Measurements from ENCODE around the gene NINJ2. TPM values are rescaled to one million over a fixed set of nuclear protein-coding genes. Genes with fewer than 3 reads are reported as not detected.

NINJ2 gene
- polyA plus RNA-seq, 2 of the 4 experiments (the other 2 are of a cell fraction) = 0.76 to 1.2 TPM

GRCh38 chr12:681568-682256, 18.5 kb upstream of the NINJ2 start:
- POLR2A ChIA-PET = no interaction called here
- no peak overlapping the region for H3K4me2 ChIP-seq
- 87% methylated on average over 10 of the region's 10 CpGs for WGBS (ENCODE audit: missing lambda C conversion rate)
- DNase-seq (ENCODE audit: low read depth in 1 of 2, low spot score in 1 of 2) = no peak
- no peak for ATAC-seq
- CTCF ChIA-PET = interaction anchor here (1.2 kb wide), 1 partner anchor 105 kb away, joined by 3 read pairs; no protein-coding TSS in a partner anchor
- peak; percentile 46 for FAIRE-seq
- H3K9me3 ChIP-seq = no peaks in the 10 kb centered on the region
- TF ChIP-seq HDAC2 (IDR thresholded peaks at IDR 0.05) = no peak
- no peak for TF ChIP-seq EP300 (IDR thresholded peaks at IDR 0.05)
- TF ChIP-seq, protein P1, sequence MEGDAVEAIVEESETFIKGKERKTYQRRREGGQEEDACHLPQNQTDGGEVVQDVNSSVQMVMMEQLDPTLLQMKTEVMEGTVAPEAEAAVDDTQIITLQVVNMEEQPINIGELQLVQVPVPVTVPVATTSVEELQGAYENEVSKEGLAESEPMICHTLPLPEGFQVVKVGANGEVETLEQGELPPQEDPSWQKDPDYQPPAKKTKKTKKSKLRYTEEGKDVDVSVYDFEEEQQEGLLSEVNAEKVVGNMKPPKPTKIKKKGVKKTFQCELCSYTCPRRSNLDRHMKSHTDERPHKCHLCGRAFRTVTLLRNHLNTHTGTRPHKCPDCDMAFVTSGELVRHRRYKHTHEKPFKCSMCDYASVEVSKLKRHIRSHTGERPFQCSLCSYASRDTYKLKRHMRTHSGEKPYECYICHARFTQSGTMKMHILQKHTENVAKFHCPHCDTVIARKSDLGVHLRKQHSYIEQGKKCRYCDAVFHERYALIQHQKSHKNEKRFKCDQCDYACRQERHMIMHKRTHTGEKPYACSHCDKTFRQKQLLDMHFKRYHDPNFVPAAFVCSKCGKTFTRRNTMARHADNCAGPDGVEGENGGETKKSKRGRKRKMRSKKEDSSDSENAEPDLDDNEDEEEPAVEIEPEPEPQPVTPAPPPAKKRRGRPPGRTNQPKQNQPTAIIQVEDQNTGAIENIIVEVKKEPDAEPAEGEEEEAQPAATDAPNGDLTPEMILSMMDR (IDR thresholded peaks at IDR 0.05) = no peak
- TF ChIP-seq TP53 (CRISPR knock-in tag; IDR thresholded peaks at IDR 0.05) = no peak
- TF ChIP-seq, protein P2, sequence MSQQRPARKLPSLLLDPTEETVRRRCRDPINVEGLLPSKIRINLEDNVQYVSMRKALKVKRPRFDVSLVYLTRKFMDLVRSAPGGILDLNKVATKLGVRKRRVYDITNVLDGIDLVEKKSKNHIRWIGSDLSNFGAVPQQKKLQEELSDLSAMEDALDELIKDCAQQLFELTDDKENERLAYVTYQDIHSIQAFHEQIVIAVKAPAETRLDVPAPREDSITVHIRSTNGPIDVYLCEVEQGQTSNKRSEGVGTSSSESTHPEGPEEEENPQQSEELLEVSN (IDR thresholded peaks at IDR 0.05; ENCODE audit: borderline replicate concordance, low read depth) = no peak
- no peak for TF ChIP-seq HEYL (CRISPR knock-in tag; IDR thresholded peaks at IDR 0.05)
- no peak for TF ChIP-seq ZC3H11A (IDR thresholded peaks at IDR 0.05)
- no peak for TF ChIP-seq ZNF302 (CRISPR knock-in tag; IDR thresholded peaks at IDR 0.05)
- H3K4me1 ChIP-seq = 0 out of 3 replicates have a peak, but pooled peaks cover 3% of the 10 kb centered on the region
- no peak overlapping the region for H3K27ac ChIP-seq
- no peak overlapping the region for H3K4me3 ChIP-seq

- Histone ChIP-seq H3K9me3 (no peaks in the 10 kb centered on the region), H3K4me2 (no peak overlapping the region), H3K27ac (no peak overlapping the region), H3K4me3 (no peak overlapping the region), H3K4me1 (no peaks in the 10 kb centered on the region)
- ATAC-seq (no peak), DNase-seq (ENCODE audit: low read depth in 1 of 2, low spot score in 1 of 2) (no peak), FAIRE-seq (peak; percentile 36)
- 85% methylated on average over 17 of the region's 17 CpGs for WGBS (ENCODE audit: missing lambda C conversion rate)
- ChIA-PET POLR2A (no interaction called here), CTCF (interaction anchor here (0.9 to 1.1 kb wide), 2 partner anchors 66 to 98 kb away, joined by 3 read pairs; no protein-coding TSS in a partner anchor)
- no peak for TF ChIP-seq ZNF302 (CRISPR knock-in tag; IDR thresholded peaks at IDR 0.05)
- no peak for TF ChIP-seq FOSB (CRISPR knock-in tag; IDR thresholded peaks at IDR 0.05)
- no peak for TF ChIP-seq NPAS2 (CRISPR knock-in tag; IDR thresholded peaks at IDR 0.05; ENCODE audit: borderline replicate concordance)
- TF ChIP-seq, protein P2 (IDR thresholded peaks at IDR 0.05; ENCODE audit: borderline replicate concordance, low read depth) = no peak
- TF ChIP-seq CHD4 (IDR thresholded peaks at IDR 0.05; ENCODE audit: borderline replicate concordance) = no peak
- no peak for TF ChIP-seq POLR2AphosphoS2 (conservative IDR thresholded peaks at IDR 0.05; ENCODE audit: low read length)
- no peak for TF ChIP-seq RAD21 (conservative IDR thresholded peaks at IDR 0.05 in 1 of 2, IDR thresholded peaks at IDR 0.05 in 1 of 2)
- no peak for TF ChIP-seq HOXB5 (CRISPR knock-in tag; IDR thresholded peaks at IDR 0.05)
- TF ChIP-seq TP53 (CRISPR knock-in tag; IDR thresholded peaks at IDR 0.05) = no peak
- no peak for TF ChIP-seq KDM1A (IDR thresholded peaks at IDR 0.05; ENCODE audit: low read depth)
- no peak for TF ChIP-seq SMC3 (IDR thresholded peaks at IDR 0.05)
- TF ChIP-seq, protein P3, sequence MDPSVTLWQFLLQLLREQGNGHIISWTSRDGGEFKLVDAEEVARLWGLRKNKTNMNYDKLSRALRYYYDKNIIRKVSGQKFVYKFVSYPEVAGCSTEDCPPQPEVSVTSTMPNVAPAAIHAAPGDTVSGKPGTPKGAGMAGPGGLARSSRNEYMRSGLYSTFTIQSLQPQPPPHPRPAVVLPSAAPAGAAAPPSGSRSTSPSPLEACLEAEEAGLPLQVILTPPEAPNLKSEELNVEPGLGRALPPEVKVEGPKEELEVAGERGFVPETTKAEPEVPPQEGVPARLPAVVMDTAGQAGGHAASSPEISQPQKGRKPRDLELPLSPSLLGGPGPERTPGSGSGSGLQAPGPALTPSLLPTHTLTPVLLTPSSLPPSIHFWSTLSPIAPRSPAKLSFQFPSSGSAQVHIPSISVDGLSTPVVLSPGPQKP (IDR thresholded peaks at IDR 0.05; ENCODE audit: low read depth, low read length) = no peak
- no peak for TF ChIP-seq HEYL (CRISPR knock-in tag; IDR thresholded peaks at IDR 0.05)
- TF ChIP-seq POLR2A (IDR thresholded peaks at IDR 0.05; ENCODE audit: low read length) = no peak
- no peak for TF ChIP-seq KDM5A (IDR thresholded peaks at IDR 0.05)
- TF ChIP-seq CHD2 (IDR thresholded peaks at IDR 0.05; ENCODE audit: low read length, partially characterized antibody) = no peak
- TF ChIP-seq HDAC2 (IDR thresholded peaks at IDR 0.05) = no peak
- TF ChIP-seq RCOR1 (IDR thresholded peaks at IDR 0.05; ENCODE audit: low read depth, low read length) = no peak
- TF ChIP-seq, protein P4, sequence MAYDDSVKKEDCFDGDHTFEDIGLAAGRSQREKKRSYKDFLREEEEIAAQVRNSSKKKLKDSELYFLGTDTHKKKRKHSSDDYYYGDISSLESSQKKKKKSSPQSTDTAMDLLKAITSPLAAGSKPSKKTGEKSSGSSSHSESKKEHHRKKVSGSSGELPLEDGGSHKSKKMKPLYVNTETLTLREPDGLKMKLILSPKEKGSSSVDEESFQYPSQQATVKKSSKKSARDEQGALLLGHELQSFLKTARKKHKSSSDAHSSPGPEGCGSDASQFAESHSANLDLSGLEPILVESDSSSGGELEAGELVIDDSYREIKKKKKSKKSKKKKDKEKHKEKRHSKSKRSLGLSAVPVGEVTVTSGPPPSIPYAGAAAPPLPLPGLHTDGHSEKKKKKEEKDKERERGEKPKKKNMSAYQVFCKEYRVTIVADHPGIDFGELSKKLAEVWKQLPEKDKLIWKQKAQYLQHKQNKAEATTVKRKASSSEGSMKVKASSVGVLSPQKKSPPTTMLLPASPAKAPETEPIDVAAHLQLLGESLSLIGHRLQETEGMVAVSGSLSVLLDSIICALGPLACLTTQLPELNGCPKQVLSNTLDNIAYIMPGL (CRISPR knock-in tag; IDR thresholded peaks at IDR 0.05; ENCODE audit: borderline replicate concordance) = no peak
Observed at GRCh38 chr12:678747-679712, 15.8 kb upstream of the NINJ2 start.

Data from A549 (cell line).